DMS53 (cell line): ENCODE data around the gene OR2H2.

Experiments used
- DNase-seq: peaks from one replicate; lab custom pipeline; 2025; lab: John Stamatoyannopoulos, UW

The OR2H2 gene

GRCh38 chr6:29591677-29592076 is 6.8 kb downstream of the OR2H2 start:
- DNase-seq: no peak

GRCh38 chr6:29593199-29593855 is 8.4 kb downstream of the OR2H2 start:
- no peak for DNase-seq

GRCh38 chr6:29596381-29596900 is 11.5 kb downstream of the OR2H2 start:
- DNase-seq: no peak

- DNase-seq: no peak
Measured at GRCh38 chr6:29597184-29597583, 12.3 kb downstream of the OR2H2 start.

GRCh38 chr6:29598172-29598747 is 13.3 kb downstream of the OR2H2 start:
- DNase-seq: no peak

GRCh38 chr6:29602564-29603361 is 17.8 kb downstream of the OR2H2 start:
- DNase-seq: peak; percentile 45

GRCh38 chr6:29603456-29603855 is 18.5 kb downstream of the OR2H2 start:
- DNase-seq: no peak

GRCh38 chr6:29603930-29604329 is 19.0 kb downstream of the OR2H2 start:
- peak; percentile 18 for DNase-seq

GRCh38 chr6:29608131-29608530 is 23.2 kb downstream of the OR2H2 start:
- DNase-seq: no peak

GRCh38 chr6:29610540-29610939 is 25.6 kb downstream of the OR2H2 start:
- no peak for DNase-seq

GRCh38 chr6:29611426-29611825 is 26.5 kb downstream of the OR2H2 start:
- no peak for DNase-seq

- no peak for DNase-seq
Measured at GRCh38 chr6:29617782-29618554, 33.0 kb downstream of the OR2H2 start.

GRCh38 chr6:29619578-29620160 is 34.7 kb downstream of the OR2H2 start:
- DNase-seq: no peak

GRCh38 chr6:29620630-29621029 is 35.7 kb downstream of the OR2H2 start:
- DNase-seq: peak; percentile 64

GRCh38 chr6:29624520-29624961 is 39.6 kb downstream of the OR2H2 start:
- no peak for DNase-seq

- no peak for DNase-seq
Measured at GRCh38 chr6:29625337-29625930, 40.5 kb downstream of the OR2H2 start.

- no peak for DNase-seq
Measured at GRCh38 chr6:29626948-29627754, 42.2 kb downstream of the OR2H2 start.

- peak; percentile 90 for DNase-seq
Measured at GRCh38 chr6:29627755-29628418, 43.0 kb downstream of the OR2H2 start.

GRCh38 chr6:29628419-29629281 is 43.7 kb downstream of the OR2H2 start:
- DNase-seq: peak; percentile 94
